Measurements from ENCODE around the gene FAM200A.
"Not testable (repeated sequence)": the region's sequence is repeated elsewhere in the genome, so short reads cannot be mapped to it uniquely, and the experiment has no call there.

The FAM200A gene

GRCh38 chr7:99551767-99552463 lies at the start of gene FAM200A:
TSS of gene FAM200A (minus strand) at chr7:99552114. CDS start at chr7:99548407, 3,707 bp downstream.
- peak; percentile 91 for DNase-seq

DNA sequence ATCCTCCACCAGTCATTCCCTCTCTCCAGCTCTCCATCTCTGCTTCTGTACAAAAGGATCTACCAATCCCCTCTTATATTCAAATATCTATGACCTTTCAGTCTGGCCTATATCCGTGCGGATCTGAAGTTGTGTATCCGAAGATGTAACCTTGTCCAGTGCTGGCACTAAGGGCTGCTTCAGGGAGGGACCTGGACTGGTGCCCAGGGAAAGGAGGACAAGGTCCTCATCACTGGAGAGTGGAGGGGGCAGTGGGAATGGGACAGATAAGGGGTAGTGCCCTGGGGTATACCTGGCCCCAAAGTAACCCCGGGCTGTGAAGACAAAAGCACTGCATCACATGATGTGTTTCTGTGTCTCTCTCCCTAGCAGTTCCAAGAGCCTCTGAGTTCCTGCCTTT lies 47.9 kb upstream of the FAM200A start:
- DNase-seq, result peak; percentile 37

GRCh38 chr7:99597762-99598501 lies 46.0 kb upstream of the FAM200A start, which contains the start of gene TMEM225B:
TSS of gene TMEM225B (plus strand) at chr7:99598267. CDS start at chr7:99604389, 6,122 bp downstream.
- DNase-seq, result no peak

- no peak for DNase-seq
Measured at GRCh38 chr7:99596408-99596955, 44.6 kb upstream of the FAM200A start.

- DNase-seq, result no peak
Measured at GRCh38 chr7:99594948-99595745, 43.2 kb upstream of the FAM200A start.

DNA sequence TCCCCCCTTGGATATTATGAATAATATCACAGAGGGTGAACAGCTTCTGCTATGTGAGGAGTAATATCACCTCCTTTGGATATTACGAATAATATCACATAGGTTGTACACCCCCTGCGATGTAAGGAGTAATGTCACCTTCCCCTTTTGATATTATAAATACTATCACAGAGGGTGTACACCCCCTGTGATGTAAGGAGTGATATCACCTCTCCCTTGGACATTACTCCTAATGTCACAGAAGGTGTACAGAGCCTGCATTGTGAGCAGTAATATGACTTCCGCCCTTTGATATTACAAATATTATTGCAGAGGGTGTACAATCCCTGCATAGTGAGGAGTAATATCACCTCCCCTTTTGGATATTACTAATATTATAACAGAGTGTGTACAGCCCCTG lies 37.0 kb upstream of the FAM200A start:
- no peak for DNase-seq

DNA sequence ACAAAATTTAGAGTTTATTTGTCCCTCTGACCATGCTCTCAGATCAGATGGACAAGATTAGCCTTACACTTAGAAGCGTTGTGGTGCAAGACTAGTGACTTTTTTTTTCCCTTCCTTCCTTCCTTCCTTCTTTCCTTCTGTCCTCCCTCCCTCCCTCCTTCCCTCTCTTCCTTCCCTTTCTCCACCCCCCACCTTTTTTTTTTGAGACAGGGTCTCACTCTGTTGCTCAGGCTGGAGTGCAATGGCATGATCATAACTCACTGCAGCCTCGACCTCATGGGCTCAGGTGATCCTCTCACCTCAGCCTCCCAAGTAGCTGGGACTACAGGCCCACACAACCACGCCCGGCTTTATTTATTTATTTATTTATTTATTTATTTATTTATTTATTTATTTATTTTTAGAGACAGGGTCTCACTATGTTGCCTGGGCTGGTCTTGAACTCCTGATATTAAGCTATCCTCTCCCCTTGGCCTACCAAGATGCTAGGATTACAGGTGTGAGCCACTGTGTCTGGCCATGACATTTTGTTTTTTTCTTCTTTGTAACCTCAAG lies 28.9 kb upstream of the FAM200A start:
- DNase-seq, result not testable (repeated sequence)

DNA sequence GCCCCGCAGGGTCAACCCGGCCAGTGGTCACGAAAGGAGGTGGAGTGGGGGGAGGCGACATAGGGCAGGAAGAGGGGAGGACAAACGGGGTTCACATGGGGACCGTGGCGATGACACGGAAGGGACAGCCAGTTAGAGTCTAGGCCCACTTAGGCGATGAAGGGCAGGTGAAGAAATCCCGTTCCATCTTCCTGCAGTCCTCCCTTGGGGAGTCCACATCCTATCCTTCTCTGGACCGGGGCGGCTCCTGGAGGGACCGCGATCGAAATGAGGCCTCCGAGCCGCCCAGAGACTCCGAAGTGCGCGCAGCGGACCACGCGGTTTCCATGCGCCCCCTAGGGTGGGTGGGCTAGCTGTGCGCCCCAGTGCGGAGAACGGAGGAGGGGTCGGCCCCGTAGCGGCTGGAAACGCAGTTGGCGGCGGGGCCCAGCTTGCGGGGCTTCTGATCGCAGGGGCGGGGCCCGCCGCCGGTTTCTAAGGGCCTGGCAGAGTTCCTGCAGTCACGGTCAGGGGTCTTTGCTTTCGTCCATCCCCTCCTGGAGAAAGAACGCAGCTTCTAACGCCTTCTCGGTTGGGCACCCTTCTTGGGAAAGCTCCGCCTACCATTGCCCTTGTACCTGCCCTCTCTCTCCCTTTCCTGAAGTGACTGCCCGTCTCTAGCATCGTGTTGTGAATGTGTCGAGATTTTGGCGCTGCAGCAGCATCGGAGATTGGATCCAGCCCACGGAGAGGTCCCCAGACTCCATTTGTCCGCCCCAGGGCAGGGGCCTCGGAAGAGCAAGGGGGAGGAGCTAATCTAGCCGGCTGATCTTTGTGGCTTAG lies 28.3 kb upstream of the FAM200A start:
- DNase-seq, result peak; percentile 84

DNA sequence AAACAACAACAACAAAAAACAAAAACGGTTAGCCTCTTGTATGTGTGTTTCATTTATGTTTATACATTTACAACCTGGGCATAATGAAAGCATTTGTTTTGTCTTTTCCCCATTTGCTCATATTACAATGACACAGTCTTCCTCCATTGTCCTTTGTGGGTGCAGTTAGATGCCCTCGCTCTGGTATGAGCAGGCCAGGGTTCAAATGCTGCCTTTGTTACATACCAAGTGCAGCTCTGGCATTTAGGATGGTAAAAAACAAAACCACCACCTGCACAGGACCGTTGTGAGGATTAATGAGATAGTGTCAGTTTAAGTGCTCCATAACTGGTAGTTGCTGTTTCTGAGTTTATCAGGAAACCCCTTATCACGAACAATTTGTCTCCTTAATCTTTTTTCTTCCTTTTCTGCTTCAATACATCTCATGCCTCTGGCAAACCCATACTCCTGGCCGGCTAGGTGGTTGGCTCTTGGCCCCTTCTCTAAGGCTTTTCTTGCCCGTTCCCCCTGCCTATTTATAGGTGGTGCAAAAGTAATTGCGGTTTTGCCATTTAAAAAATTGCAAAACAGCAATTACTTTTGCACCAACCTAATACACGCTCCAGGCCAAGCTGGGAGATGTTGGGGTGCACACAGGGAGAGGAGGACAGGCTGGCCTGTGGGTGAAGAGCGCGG lies 27.5 kb upstream of the FAM200A start:
- DNase-seq, result no peak

DNA sequence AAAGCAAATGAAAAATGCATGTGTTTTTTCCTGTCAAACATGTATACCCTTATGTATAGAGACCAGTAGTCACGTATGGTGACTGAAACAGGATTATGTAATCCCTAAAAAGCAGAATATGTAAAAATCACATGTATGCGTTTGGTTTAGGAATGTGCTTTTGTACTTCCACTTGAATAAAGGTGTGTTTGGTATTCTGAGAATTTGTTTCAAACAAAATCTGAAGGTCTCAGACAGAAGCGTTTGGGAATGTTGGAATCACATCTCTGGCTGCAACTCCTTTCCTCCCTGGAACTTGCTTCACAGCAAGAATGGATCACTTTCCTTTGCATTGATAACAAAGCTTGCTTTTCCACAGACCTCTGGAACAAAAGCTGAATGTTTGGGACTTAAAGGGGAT lies 24.3 kb upstream of the FAM200A start:
- no peak for DNase-seq

GRCh38 chr7:99573257-99573656 lies 21.3 kb upstream of the FAM200A start:
- no peak for DNase-seq

DNA sequence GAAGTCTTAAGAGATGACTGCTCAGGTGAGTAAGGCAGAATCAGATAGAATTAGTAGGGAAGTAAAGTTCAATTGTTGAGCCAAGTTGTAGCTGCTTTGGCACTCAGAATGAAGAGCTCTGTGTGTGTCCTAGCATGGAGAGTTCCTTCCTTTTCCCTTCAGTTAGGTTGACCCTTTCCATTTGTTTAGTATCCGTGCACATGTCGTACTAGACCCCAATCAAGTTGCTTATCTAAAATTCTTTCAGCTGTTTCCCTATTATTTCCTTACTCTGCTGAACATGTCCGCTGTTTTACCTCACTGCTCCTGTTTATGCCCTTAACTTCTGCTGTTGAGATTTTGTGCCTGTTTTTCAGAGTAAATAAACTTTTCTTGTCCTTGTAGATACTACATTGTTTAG lies 19.9 kb upstream of the FAM200A start:
- DNase-seq, result no peak

DNA sequence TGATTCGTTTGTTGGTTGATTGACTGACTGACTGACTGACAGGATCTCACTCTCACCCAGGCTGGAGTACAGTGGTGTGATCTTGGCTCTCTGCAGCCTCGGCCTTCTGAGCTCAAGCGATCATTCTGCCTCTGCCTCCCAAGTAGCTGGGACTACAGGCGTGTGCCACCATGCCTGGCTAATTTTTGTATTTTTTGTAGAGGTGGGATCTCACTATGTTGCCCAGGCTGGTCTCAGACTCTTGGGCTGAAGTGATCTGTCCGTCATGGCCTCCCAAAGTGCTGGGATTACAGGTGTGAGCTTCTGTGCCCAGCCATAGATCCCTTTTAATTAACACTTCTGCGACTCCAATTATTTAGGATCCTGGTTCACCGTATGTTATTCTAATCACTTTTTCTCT lies 16.9 kb upstream of the FAM200A start:
- DNase-seq, result not testable (repeated sequence)

DNA sequence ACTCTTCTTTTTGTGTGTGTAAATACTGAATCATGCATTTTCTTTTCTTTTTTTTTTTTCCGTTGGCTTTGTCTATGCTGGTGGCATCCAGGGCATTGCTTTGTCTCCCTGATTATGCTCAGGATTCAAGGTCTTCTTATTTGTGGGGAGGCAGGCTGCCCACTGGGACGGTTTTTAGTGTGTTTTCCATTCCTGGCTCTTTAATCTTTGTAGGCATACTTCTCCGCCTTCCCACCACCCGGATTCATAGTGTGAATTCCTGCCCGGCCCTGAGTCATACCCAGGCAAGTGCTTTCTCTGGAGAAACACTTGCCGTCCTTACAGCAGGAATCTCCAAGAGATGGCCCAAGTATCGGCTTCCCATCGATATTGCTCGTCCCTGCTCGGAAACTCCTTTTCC lies 11.7 kb upstream of the FAM200A start:
- DNase-seq, result no peak

GRCh38 chr7:99562832-99563231 lies 10.9 kb upstream of the FAM200A start:
- DNase-seq, result peak; percentile 65

- DNase-seq, result no peak
Measured at GRCh38 chr7:99562114-99562784, 10.3 kb upstream of the FAM200A start.

- no peak for DNase-seq
Measured at GRCh38 chr7:99561737-99562051, 9.8 kb upstream of the FAM200A start.

DNA sequence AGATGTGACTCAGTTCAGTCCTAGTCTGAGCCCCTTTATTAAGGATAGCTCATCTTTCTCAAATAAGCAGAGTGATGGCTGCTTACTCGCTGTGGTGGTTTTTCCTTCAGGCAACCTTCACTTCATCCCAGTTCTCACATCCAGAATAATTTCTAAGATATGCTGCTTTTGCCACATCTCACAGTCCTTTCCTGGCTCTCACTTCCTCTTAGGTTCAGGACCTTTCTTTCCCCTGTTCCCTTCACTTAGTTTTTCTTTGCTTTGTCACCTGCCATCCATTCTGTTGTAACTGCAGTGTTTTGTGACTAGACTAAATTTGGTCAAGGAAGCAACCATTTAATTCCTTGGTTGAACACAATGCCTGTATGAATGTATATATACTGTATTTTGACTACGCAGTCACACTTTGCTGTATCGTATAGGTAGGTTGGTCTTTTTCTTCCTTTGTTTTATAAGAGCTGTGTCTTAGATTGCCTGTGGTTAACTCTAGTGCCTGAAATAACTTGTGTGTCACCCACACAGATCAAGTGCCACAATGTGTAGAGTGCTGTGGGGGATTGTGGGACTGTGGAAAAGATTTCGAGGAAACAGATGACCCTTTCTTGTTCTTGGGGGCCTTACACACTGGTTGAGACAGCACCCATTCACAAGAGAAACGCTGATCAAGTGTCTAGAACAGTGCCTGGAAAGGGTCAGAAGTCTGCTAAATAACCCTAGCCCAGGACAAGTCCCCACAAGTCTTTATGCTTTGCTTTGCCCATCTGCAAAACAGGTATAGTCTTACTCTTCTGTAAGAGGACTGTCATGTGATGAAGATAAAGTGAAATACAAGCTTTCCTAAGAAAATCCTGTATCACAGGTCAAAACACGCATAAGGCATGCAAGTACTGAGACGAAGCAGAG lies 9.2 kb upstream of the FAM200A start:
- DNase-seq, result no peak

GRCh38 chr7:99559175-99559915 lies 7.4 kb upstream of the FAM200A start:
- DNase-seq, result no peak
